GM13976 (cell line): ENCODE measurements around the gene CYTH1.

Experiments
- DNase-seq: peaks from one replicate; pipeline ENCODE4 v3.0.0; 2012; ENCODE audit warnings: low spot score
- CTCF ChIP-seq: IDR thresholded peaks from 2 replicates; pipeline ENCODE4 v1.5.1; 2012; ENCODE audit warnings: borderline replicate concordance, mild to moderate bottlenecking; ENCODE audit not compliant: insufficient read depth; ENCODE audit errors: extremely low read depth, missing control alignments, control extremely low read depth
- in situ Hi-C: fragments of 300-500 bp; cut with MboI; formaldehyde crosslinking; loops from one replicate; pipeline ENCODE4 v1.12.0; 2022; ENCODE audit warnings: low sequenced_read_pairs, mixed read lengths, inconsistent platforms; ENCODE audit not compliant: unreplicated experiment

The CYTH1 gene

GRCh38 chr17:78682363-78682762 lies 99.7 kb downstream of the CYTH1 start:
- in situ Hi-C loops: no loop called here
- no peak for DNase-seq
- TF ChIP-seq CTCF: no peak

GRCh38 chr17:78680436-78680835 lies 101.6 kb downstream of the CYTH1 start:
- no peak for TF ChIP-seq CTCF
- DNase-seq: no peak
- in situ Hi-C loops: no loop called here

GRCh38 chr17:78679495-78680395 lies 102.3 kb downstream of the CYTH1 start:
- in situ Hi-C loops: no loop called here
- no peak for TF ChIP-seq CTCF
- DNase-seq: no peak

GRCh38 chr17:78678711-78679110 lies 103.4 kb downstream of the CYTH1 start:
- TF ChIP-seq CTCF: no peak
- in situ Hi-C loops: no loop called here
- no peak for DNase-seq

- DNase-seq: no peak
- no peak for TF ChIP-seq CTCF
- in situ Hi-C loops: no loop called here
Measured at GRCh38 chr17:78678222-78678557, 103.9 kb downstream of the CYTH1 start.

- TF ChIP-seq CTCF: no peak
- in situ Hi-C loops: no loop called here
- DNase-seq: no peak
Measured at GRCh38 chr17:78677303-78678221, 104.5 kb downstream of the CYTH1 start.
